ENCODE data around the gene KIF20B. TPM values are rescaled to one million over a fixed set of nuclear protein-coding genes. Genes with fewer than 3 reads are reported as not detected.
"Not testable (repeated sequence)": the region's sequence is repeated elsewhere in the genome, so short reads cannot be mapped to it uniquely, and the experiment has no call there.

KIF20B gene
- total RNA-seq, 2 experiments from 2014 or later = 58.1 to 63.2 TPM

DNA sequence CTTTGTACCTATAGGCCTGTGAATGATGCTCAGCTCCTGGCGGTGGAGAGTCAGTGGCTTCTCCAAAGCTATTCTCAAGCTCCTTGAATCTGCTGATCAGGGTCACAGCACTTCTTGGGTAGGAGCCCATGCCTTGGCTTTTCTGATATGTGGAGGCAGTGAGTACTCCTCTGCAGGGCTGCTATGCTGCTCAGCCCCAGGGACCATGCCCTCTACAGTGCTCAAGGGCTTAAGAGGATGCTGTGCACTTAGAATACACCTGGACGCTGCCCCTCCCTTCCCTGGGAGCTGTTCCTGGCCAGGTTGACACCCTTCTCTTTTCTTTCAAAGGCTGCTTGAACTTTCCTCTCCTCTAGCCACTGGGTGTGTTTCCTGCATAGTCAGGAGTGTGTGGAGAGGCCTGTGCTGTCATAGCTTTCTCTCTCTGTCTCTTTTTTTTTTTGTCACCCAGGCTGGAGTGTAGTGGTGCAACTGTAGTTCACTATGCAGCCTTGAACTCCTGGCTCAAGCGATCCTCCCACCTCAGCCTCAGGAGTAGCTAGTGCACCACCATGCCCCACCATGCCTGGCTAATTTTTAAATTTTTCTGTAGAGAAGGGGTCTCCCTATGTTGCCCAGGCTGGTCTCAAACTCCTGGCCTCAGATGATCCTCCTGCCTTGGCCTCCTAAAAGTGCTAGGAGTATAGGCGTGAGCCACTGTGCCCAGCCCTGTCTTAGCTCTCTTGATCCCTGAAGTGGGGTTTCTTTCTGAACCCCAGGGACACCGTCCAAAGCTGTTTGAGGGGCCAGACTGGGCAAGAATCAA lies 113.9 kb downstream of the KIF20B start:
- intact Hi-C loops (cut with micrococcal nuclease) = no loop called here
- Mint-ChIP-seq H3K4me1 (ENCODE audit: low read depth) (no peaks in the 10 kb centered on the region), H3K36me3 (ENCODE audit: low read depth) (peaks cover 2% of the 10 kb centered on the region), H3K27ac (no peak overlapping the region), H3K27me3 (peaks cover 6% of the 10 kb centered on the region), H3K9me3 (peaks cover 3% of the 10 kb centered on the region), H3K4me3 (no peak overlapping the region)
- no peak for ATAC-seq
- DNase-seq = no peak
- TF ChIP-seq, protein P1, sequence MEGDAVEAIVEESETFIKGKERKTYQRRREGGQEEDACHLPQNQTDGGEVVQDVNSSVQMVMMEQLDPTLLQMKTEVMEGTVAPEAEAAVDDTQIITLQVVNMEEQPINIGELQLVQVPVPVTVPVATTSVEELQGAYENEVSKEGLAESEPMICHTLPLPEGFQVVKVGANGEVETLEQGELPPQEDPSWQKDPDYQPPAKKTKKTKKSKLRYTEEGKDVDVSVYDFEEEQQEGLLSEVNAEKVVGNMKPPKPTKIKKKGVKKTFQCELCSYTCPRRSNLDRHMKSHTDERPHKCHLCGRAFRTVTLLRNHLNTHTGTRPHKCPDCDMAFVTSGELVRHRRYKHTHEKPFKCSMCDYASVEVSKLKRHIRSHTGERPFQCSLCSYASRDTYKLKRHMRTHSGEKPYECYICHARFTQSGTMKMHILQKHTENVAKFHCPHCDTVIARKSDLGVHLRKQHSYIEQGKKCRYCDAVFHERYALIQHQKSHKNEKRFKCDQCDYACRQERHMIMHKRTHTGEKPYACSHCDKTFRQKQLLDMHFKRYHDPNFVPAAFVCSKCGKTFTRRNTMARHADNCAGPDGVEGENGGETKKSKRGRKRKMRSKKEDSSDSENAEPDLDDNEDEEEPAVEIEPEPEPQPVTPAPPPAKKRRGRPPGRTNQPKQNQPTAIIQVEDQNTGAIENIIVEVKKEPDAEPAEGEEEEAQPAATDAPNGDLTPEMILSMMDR (IDR thresholded peaks at IDR 0.05) = no peak
- CTCF ChIA-PET = interaction anchor here (0.9 to 1.6 kb wide), 2 partner anchors 9 to 12 kb away, joined by 3 read pairs; no protein-coding TSS in a partner anchor
- POLR2A ChIA-PET = interaction anchor here (1.2 to 1.7 kb wide), 2 partner anchors 10 to 12 kb away, joined by 3 to 4 read pairs; no protein-coding TSS in a partner anchor

DNA sequence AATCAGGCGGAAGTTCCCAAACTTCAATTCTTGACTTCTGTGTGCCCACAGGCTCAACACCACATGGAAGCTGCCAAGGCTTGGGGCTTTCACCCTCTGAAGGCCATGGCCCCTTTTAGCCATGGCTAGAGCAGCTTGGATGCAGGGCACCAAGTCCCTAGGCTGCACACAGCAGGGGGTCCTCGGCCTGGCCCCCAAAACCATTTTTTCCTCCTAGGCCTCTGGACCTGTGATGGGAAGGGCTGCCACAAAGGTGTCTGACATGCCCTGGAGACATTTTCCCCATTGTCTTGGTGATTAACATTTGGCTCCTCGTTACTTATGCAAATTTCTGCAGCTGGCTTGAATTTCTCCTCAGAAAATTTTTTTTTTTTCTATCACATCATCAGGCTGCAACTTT lies 117.6 kb downstream of the KIF20B start:
- H3K27ac Mint-ChIP-seq; DNase-seq; H3K27me3 Mint-ChIP-seq; H3K4me1 Mint-ChIP-seq (ENCODE audit: low read depth); POLR2A ChIA-PET; ATAC-seq; H3K4me3 Mint-ChIP-seq; H3K9me3 Mint-ChIP-seq; CTCF ChIA-PET; intact Hi-C loops (cut with micrococcal nuclease); H3K36me3 Mint-ChIP-seq (ENCODE audit: low read depth): not testable (repeated sequence)

Other genes with a start within 250 kb of the KIF20B start
- not detected for gene SLC16A12, start 166.0 kb upstream of the KIF20B start, total RNA-seq
- gene PANK1, start 56.3 kb upstream of the KIF20B start, total RNA-seq = 1 to 10 TPM; 2.3 to 3.9 TPM